GM21367 (cell line): Measurements from ENCODE around the gene SSTR4.

Experiments
- ATAC-seq: cut with Tn5 transposase; IDR thresholded peaks from one replicate; pipeline ENCODE4 v1.9.1; 2021; ENCODE audit not compliant: unreplicated experiment

SSTR4 gene

GRCh38 chr20:23061734-23062561 lies 26.8 kb downstream of the SSTR4 start:
- ATAC-seq = no peak

GRCh38 chr20:23062632-23063031 lies 27.5 kb downstream of the SSTR4 start:
- no peak for ATAC-seq

DNA sequence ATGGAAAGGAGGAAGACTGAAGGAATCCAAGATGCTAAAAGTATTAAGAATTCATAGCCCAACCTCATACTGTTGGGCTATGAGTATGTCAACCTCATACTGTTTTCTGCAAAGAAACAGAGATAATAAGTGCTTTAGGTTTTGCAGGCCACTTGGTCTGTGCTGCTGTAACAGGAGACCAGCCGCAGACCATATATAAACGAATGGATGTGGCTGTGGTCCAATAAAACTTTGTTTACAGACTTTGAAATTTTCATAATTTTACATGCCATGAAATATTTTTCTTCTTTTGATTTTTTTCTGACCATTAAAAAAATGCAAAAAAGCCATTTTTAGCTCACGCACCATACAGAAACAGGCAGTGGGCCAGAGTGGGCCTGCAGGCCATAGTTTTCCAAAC lies 28.1 kb downstream of the SSTR4 start:
- no peak for ATAC-seq

DNA sequence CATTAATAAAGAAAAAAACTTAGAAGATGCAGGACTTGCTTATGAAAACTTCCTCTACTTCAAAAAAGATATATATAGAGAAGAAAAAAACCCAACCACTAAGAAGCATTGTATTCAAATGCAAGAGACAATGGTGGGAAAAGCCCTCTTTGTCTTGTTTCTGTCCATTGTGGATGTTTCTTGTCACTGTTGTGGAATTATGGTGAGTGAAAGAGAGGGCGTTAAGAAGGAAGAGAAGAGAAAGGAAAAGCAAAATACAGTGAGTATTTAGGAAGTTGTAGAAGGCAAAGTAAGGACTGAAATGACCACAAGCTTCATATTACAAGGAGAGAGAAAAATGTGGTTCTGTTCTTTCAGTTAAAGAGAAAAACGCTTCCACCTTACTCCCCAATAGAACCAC lies 28.5 kb downstream of the SSTR4 start:
- no peak for ATAC-seq

- no peak for ATAC-seq
Observed at GRCh38 chr20:23065266-23066201, 30.4 kb downstream of the SSTR4 start.

DNA sequence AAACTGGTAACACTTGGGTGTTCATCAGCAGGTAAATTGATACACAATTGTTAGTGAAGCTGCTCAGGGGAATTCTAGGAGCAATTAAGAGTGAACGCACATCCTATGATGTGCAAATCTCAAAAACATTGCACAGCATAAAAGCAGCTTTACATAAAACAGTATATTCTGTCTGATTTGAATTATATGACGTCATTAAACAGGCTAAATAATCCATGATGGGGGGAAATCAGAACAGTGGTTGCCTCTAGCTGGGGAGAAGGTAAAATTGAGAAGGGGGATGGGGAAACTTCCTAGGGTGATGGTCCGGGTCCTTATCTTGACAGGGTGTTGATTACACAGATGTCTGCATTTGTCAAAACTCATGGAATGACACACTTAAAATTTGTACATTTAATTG lies 31.7 kb downstream of the SSTR4 start:
- no peak for ATAC-seq

DNA sequence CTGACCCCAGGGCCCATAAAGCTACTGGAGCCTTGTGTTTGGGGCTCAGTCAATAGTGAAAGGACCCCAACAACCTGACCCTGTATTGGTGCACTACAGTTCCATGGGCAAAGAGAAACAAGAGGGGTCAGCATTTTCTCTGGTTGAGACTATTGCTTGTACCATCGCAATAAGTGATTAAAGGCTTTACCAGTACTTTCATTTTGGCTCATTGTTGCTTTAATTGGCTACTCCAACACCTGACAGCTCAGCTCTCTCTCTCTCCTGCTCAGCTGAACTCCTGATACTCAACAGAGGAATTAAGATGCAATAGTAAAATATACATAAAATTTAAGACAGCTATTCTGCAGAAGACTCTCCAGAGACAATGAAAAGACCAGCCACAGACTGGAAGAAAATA lies 33.2 kb downstream of the SSTR4 start:
- ATAC-seq = no peak

DNA sequence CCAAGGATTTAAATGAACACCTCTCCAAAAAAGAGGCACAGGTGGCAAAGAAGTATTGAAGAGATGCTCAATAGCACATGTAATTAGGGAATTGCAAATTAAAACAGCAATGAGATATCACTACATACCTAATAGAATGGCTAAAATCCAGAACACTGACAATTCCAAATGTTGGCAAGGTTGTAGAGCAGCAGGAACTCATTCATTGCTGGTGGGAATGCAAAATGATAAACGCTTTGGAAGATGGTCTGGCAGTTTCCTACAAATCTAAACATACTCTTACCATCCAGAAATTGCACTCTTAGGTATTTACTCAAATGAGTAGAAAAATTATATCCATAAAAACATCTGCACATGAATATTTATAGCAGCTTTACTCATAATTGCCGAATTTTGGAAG lies 34.0 kb downstream of the SSTR4 start:
- no peak for ATAC-seq

GRCh38 chr20:23071398-23071797 lies 36.3 kb downstream of the SSTR4 start:
- no peak for ATAC-seq

DNA sequence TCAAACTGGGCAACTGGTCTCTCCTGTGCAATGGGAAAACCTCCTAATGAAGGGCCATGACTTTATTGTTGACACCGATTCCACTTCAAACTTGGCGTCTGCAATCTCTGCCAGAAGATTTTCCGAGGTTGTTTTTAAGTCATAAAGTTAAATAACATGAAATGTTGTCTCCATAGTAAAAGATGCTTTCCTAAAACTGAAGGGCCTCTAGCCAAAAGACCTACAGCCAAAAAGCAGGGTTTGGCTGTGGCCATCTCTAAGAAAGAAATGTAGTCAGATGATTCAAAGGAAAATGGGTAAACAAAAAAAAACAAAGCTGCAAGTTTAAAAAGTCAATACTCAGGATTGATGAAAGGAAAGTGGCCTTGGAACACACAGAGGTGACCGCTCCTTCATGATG lies 36.9 kb downstream of the SSTR4 start:
- ATAC-seq = no peak

DNA sequence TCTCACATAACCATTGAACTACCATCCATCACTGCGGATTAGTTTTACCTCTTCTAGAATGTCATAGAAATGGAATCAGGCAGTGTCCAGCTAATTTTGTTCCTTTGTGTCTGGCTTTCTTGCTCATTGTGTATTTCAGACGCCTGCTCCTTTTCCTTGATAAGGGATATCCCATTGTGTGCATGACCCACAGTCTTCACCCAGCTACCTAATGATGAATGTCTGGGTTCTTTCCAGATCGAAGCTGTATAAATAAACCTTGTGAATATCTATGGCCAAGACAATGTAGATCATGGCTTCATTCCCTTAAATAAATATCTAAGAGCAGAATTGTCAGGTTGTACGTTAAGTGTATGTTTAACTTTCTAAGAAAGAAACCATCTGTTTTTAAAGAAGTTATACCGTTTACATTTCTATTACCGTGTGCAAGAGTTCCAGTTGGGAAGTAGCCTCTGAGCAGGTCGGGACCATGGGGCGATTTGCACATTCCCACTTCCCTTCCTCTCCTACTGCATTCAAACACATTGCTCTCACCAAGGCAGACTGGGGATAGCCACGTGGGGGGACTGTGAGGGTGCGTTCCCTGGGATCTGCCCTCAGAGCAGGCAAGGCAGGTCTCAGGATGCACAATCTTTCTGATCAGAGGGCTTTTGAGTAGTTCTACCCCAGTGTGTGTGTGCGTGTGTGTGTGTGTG lies 37.9 kb downstream of the SSTR4 start:
- no peak for ATAC-seq

GRCh38 chr20:23074052-23074451 lies 38.9 kb downstream of the SSTR4 start:
- no peak for ATAC-seq

GRCh38 chr20:23077277-23077676 lies 42.2 kb downstream of the SSTR4 start:
- no peak for ATAC-seq

DNA sequence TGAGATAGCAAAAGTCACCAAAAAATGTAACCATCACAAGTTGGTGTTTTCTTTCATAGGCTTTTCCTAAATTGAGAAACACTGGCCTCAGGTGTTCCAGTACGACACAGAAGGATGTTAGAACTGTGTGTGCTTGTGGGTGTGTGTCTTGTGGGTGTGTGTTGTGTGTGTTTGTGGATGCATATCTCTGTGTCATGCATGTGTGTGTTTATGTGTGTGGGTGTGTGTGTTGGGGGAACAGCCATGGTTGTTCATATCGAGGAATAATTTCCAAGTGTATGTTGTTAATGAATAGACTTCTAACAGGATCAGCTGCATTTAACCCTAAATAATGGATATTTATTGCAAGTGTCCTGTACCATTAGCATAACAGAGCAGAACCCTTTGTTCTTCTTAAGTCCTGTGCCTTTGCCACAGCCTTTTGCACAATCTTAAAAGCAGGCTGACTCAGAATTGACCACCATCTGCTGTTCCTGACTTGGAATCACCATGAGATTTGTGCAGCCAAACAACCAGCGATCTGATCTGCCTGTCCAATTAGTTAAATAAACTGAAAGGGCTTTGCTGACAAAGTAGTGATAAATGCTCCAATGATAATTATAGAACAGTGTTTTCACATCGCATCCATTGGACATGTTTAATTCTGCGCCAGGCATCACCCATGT lies 43.4 kb downstream of the SSTR4 start:
- no peak for ATAC-seq

- ATAC-seq = no peak
Observed at GRCh38 chr20:23079016-23079351, 43.9 kb downstream of the SSTR4 start.

DNA sequence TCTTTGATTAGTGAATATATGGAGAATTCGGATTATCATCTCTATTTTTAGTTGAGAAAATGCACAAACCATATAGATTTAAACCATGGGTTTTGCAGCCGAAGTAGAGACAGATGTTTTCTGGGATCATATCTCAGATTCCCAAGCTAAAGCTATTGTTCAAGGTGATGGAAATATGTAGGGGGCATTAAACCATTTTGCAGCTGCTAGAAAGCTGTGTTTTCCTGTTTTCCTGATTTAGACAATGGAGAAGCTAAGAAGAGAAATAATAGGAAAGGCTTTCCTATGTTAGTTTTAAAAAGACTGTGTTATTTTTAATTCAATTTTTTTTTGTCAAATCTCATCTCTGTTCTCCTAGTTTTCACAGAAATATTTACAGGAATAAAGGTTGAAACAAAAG lies 44.8 kb downstream of the SSTR4 start:
- ATAC-seq = no peak

DNA sequence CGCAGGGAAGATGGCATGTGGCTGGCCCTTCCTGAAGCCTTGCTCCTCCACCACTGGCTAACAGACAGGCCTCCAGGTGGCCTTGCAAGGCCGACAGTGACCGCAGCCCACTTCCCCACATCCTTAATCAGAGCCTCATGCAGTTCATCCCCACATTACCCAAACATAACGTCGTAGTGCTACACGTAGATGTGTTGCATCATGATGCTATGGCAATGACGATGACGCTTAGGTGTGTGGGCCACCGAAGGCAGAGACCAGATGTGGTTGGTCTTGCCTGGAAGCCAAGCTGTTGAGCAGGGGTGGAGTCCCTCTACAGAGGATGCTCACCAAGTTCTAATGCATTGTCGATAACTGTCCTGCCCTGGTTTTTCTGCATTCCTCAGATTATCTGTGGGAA lies 45.4 kb downstream of the SSTR4 start:
- no peak for ATAC-seq

DNA sequence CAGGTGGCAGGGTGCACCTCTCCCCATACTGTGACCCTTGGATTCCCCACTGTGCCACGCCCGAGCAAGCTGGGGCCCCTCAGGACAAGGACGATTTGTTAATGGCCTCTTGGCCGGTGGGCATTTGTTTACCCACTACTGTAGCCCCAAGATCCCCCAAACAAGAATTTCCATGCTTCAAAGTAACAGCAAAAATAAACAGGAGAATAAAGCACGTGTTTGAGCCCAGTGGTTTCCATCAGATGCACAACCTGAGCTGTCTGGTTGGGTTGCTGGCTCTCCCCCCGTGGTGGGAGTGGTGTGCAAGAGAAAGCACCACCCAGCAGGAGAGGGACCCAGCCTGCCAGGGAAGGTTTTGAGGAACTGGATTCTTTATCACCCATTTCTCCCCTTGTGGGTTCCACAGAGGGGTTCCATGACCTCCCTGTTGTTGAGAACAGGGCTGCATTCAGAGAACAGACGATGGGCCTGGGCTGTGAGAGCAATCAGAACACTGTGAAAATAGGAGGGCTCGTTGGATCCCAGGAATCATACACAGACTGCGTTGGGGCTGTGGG lies 46.2 kb downstream of the SSTR4 start:
- ATAC-seq = no peak

GRCh38 chr20:23082846-23083552 lies 47.9 kb downstream of the SSTR4 start:
- no peak for ATAC-seq

GRCh38 chr20:23083553-23084220 lies 48.6 kb downstream of the SSTR4 start:
- no peak for ATAC-seq
